K562 (cell line): ENCODE data around the gene ZNF500. TPM values are rescaled to one million over a fixed set of nuclear protein-coding genes. Genes with fewer than 3 reads are reported as not detected.
A peak's percentile ranks its signal among the peaks of the same experiment; 100 is the strongest.

Source experiments
- ARNT ChIP-seq, 2 experiments: fragments of 450-650 bp; IDR thresholded peaks; 2 replicates each; pipeline ENCODE4 v1.6.1; 2016; ENCODE audit warnings: mild to moderate bottlenecking in 1 of 2
- BRD9 ChIP-seq: fragments of 450-650 bp; IDR thresholded peaks from 2 replicates; pipeline ENCODE4 v1.6.1; 2018; ENCODE audit warnings: low read depth; ENCODE audit not compliant: partially characterized antibody
- FOXJ2 ChIP-seq: fragments of 200-800 bp; sonication (Bioruptor generic); IDR thresholded peaks from 2 replicates; pipeline ENCODE4 v1.6.1; 2016; ENCODE audit warnings: missing genetic modification characterization, missing compliant biosample characterization
- HEY1 ChIP-seq: fragments of 250-450 bp; sonication (Bioruptor Pico); IDR thresholded peaks from 2 replicates; pipeline ENCODE4 v1.5.0; 2020; ENCODE audit warnings: mild to moderate bottlenecking, moderate library complexity, borderline replicate concordance
- NELFE ChIP-seq: IDR thresholded peaks from 2 replicates; pipeline ENCODE4 v1.6.1; 2011; ENCODE audit warnings: mild to moderate bottlenecking; ENCODE audit not compliant: insufficient read depth, insufficient read length
- POLR2B ChIP-seq: fragments of 450-650 bp; IDR thresholded peaks from 2 replicates; pipeline ENCODE4 v1.6.1; 2018; ENCODE audit warnings: low read depth; ENCODE audit not compliant: partially characterized antibody
- POLR3A ChIP-seq: IDR thresholded peaks from 2 replicates; pipeline ENCODE4 v1.6.1; 2011; ENCODE audit warnings: borderline replicate concordance, mild to moderate bottlenecking, moderate library complexity; ENCODE audit not compliant: insufficient read length, insufficient read depth; ENCODE audit errors: extremely low read depth
- RFX1 ChIP-seq: fragments of 450-650 bp; IDR thresholded peaks from 2 replicates; pipeline ENCODE4 v1.6.1; 2016; ENCODE audit warnings: mild to moderate bottlenecking, moderate library complexity
- SRSF3 ChIP-seq: fragments of 200-400 bp; formaldehyde crosslinking; IDR thresholded peaks from 2 replicates; pipeline ENCODE4 v1.6.1; 2016; ENCODE audit warnings: mild to moderate bottlenecking, low read length, moderate library complexity; ENCODE audit not compliant: insufficient read depth
- THRAP3 ChIP-seq: fragments of 450-650 bp; IDR thresholded peaks from 2 replicates; pipeline ENCODE4 v1.6.1; 2016; ENCODE audit warnings: mild to moderate bottlenecking, inconsistent platforms, borderline replicate concordance
- ZC3H11A ChIP-seq: IDR thresholded peaks from 2 replicates; pipeline ENCODE4 v1.6.1; 2012; ENCODE audit warnings: low read depth, low read length, improper control_type of control experiment
- ZNF140 ChIP-seq: fragments of 250-450 bp; sonication (Bioruptor Pico); IDR thresholded peaks from 2 replicates; pipeline ENCODE4 v1.8.0; 2021; ENCODE audit warnings: moderate library complexity, mild to moderate bottlenecking, inconsistent platforms
- ZNF3 ChIP-seq: fragments of 250-450 bp; sonication (Bioruptor Pico); IDR thresholded peaks from 2 replicates; pipeline ENCODE4 v1.5.0; 2021; ENCODE audit warnings: mild to moderate bottlenecking, moderate library complexity
- ZNF445 ChIP-seq: fragments of 250-450 bp; sonication (Bioruptor Pico); IDR thresholded peaks from 2 replicates; pipeline ENCODE4 v1.4.0; 2020; ENCODE audit warnings: low read depth, mild to moderate bottlenecking, moderate library complexity
- polyA plus RNA-seq, 8 experiments: library from polyadenylated mRNA; depleted of rRNA in 4 of 8; stranded (reverse) in 5 of 8; unstranded in 3 of 8; fragments of >200 nt; fragmentation: Nextera tagmentation in 2 of 8; fragmentation: Illumina TruSeq in 1 of 8; extraction: Ambion mirVana in 2 of 8; extraction: Trizol in 1 of 8; gene quantifications; 2 replicates each; pipeline versions ENCODE4 v1.2.1 to v1.2.3, GENCODE V29; 2011 to 2014; ENCODE audit warnings: inconsistent platforms in 1 of 8, missing spikeins in 1 of 8
- total RNA-seq, 7 experiments: library from RNA; depleted of rRNA in 6 of 7; stranded (reverse); fragments of >200 nt in 6 of 7; fragmentation: Illumina TruSeq in 2 of 7; extraction: Trizol in 2 of 7; gene quantifications; 2 replicates each; pipeline versions ENCODE4 v1.2.1 to v1.2.3, GENCODE V29; 2011 to 2021; ENCODE audit warnings: low replicate concordance in 1 of 7
- TF ChIP-seq, protein P1 (sequence below), 2 experiments: fragments of 450-650 bp; IDR thresholded peaks; 2 replicates each; pipeline ENCODE4 v1.6.1; 2018; ENCODE audit warnings: mild to moderate bottlenecking in 2 of 2, low read depth in 1 of 2; ENCODE audit not compliant: partially characterized antibody in 2 of 2
- TF ChIP-seq, protein P2 (sequence below): fragments of 450-650 bp; formaldehyde crosslinking; IDR thresholded peaks from 2 replicates; pipeline ENCODE4 v1.4.0; 2020; ENCODE audit warnings: mild to moderate bottlenecking, moderate library complexity
- TF ChIP-seq, protein P3 (sequence below): fragments of 450-650 bp; IDR thresholded peaks from 2 replicates; pipeline ENCODE4 v1.6.1; 2017; ENCODE audit warnings: antibody characterized with exemption
- TF ChIP-seq, protein P4 (sequence below): fragments of 450-650 bp; formaldehyde crosslinking; conservative IDR thresholded peaks from 2 replicates; pipeline ENCODE4 v1.4.0; 2022; ENCODE audit warnings: mild to moderate bottlenecking, missing genetic modification characterization
- TF ChIP-seq, protein P5 (sequence below): fragments of 250-450 bp; sonication (Bioruptor Pico); IDR thresholded peaks from 2 replicates; pipeline ENCODE4 v1.8.0; 2021; ENCODE audit warnings: moderate library complexity, mild to moderate bottlenecking, inconsistent platforms

The ZNF500 gene
- total and polyA plus RNA-seq, 9 of the 15 experiments (the other 6 are each of a cell fraction or from before 2014, with no cell fraction given) = 0.80 to 20.8 (median 5.3) TPM

DNA sequence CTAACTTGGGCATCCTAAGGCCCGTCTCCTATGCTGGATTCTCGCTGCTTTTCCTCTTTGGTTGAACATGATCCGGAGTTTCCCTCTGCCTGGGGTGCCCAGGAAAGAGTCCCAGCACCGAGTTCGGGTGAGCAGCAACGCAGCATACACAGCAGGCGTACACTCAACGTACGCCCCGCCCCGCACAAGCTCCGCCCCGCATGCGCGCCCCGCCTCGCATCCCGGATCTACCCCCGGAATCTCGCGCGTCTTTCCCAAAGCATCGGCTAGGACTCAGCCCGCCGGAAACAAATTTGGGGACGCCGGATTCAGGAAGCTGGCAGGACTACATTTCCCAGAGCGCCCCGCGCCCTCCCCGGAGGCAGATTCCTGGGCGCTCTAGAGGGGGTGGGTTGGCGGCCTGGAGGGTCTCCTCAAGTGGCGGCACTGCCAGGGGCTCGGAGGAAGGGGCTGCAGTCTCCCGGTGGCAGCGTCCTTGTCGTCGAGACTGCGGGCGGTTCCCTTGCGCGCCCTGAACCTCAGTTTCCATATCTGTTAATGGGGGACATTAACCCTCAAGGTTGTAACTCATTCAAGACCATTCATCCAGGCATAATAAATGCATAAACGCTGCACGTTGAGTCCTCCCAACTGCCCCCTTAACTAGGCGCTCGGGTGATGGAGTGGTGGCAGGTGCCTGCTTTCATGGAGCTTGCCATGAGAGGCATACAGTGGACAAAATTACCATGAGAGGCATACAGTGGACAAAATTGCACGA is 1.8 kb upstream of the ZNF500 start (continued):
- peak; percentile 5 for TF ChIP-seq BRD9
- no peak for TF ChIP-seq RFX1
- TF ChIP-seq NELFE = no peak
- TF ChIP-seq, protein P1, sequence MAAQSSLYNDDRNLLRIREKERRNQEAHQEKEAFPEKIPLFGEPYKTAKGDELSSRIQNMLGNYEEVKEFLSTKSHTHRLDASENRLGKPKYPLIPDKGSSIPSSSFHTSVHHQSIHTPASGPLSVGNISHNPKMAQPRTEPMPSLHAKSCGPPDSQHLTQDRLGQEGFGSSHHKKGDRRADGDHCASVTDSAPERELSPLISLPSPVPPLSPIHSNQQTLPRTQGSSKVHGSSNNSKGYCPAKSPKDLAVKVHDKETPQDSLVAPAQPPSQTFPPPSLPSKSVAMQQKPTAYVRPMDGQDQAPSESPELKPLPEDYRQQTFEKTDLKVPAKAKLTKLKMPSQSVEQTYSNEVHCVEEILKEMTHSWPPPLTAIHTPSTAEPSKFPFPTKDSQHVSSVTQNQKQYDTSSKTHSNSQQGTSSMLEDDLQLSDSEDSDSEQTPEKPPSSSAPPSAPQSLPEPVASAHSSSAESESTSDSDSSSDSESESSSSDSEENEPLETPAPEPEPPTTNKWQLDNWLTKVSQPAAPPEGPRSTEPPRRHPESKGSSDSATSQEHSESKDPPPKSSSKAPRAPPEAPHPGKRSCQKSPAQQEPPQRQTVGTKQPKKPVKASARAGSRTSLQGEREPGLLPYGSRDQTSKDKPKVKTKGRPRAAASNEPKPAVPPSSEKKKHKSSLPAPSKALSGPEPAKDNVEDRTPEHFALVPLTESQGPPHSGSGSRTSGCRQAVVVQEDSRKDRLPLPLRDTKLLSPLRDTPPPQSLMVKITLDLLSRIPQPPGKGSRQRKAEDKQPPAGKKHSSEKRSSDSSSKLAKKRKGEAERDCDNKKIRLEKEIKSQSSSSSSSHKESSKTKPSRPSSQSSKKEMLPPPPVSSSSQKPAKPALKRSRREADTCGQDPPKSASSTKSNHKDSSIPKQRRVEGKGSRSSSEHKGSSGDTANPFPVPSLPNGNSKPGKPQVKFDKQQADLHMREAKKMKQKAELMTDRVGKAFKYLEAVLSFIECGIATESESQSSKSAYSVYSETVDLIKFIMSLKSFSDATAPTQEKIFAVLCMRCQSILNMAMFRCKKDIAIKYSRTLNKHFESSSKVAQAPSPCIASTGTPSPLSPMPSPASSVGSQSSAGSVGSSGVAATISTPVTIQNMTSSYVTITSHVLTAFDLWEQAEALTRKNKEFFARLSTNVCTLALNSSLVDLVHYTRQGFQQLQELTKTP (IDR thresholded peaks at IDR 0.05; ENCODE audit: low read depth in 1 of 2, partially characterized antibody in 2 of 2) = peak in 1 of 2 experiments; percentile 88
- TF ChIP-seq, protein P2, sequence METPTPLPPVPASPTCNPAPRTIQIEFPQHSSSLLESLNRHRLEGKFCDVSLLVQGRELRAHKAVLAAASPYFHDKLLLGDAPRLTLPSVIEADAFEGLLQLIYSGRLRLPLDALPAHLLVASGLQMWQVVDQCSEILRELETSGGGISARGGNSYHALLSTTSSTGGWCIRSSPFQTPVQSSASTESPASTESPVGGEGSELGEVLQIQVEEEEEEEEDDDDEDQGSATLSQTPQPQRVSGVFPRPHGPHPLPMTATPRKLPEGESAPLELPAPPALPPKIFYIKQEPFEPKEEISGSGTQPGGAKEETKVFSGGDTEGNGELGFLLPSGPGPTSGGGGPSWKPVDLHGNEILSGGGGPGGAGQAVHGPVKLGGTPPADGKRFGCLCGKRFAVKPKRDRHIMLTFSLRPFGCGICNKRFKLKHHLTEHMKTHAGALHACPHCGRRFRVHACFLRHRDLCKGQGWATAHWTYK (CRISPR knock-in tag) = no peak
- TF ChIP-seq ZC3H11A = no peak
- TF ChIP-seq POLR2B = peak; percentile 85
- no peak for TF ChIP-seq SRSF3
- TF ChIP-seq, protein P3, sequence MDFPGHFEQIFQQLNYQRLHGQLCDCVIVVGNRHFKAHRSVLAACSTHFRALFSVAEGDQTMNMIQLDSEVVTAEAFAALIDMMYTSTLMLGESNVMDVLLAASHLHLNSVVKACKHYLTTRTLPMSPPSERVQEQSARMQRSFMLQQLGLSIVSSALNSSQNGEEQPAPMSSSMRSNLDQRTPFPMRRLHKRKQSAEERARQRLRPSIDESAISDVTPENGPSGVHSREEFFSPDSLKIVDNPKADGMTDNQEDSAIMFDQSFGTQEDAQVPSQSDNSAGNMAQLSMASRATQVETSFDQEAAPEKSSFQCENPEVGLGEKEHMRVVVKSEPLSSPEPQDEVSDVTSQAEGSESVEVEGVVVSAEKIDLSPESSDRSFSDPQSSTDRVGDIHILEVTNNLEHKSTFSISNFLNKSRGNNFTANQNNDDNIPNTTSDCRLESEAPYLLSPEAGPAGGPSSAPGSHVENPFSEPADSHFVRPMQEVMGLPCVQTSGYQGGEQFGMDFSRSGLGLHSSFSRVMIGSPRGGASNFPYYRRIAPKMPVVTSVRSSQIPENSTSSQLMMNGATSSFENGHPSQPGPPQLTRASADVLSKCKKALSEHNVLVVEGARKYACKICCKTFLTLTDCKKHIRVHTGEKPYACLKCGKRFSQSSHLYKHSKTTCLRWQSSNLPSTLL = no peak
- TF ChIP-seq THRAP3 = no peak
- TF ChIP-seq POLR3A = no peak
- no peak for TF ChIP-seq ZNF3 (CRISPR knock-in tag)
- no peak for TF ChIP-seq ZNF445 (CRISPR knock-in tag)
- TF ChIP-seq HEY1 (CRISPR knock-in tag) = no peak
- TF ChIP-seq, protein P4, sequence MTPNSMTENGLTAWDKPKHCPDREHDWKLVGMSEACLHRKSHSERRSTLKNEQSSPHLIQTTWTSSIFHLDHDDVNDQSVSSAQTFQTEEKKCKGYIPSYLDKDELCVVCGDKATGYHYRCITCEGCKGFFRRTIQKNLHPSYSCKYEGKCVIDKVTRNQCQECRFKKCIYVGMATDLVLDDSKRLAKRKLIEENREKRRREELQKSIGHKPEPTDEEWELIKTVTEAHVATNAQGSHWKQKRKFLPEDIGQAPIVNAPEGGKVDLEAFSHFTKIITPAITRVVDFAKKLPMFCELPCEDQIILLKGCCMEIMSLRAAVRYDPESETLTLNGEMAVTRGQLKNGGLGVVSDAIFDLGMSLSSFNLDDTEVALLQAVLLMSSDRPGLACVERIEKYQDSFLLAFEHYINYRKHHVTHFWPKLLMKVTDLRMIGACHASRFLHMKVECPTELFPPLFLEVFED (CRISPR knock-in tag) = no peak
- 0 out of 2 replicates have a peak, but pooled peaks have one; percentile 39 for TF ChIP-seq FOXJ2 (tag)
- TF ChIP-seq, protein P5, sequence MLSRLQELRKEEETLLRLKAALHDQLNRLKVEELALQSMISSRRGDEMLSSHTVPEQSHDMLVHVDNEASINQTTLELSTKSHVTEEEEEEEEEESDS = no peak
- 0 out of 4 replicates have a peak, but pooled peaks of 1 of the 2 experiments have one; percentile 28 for TF ChIP-seq ARNT (IDR thresholded peaks at IDR 0.05)
- TF ChIP-seq ZNF140 (CRISPR knock-in tag) = no peak
